ENCODE results near the gene DMRT2. TPM values are rescaled to one million over a fixed set of nuclear protein-coding genes. Genes with fewer than 3 reads are reported as not detected.
A peak's percentile ranks its signal among the peaks of the same experiment; 100 is the strongest.

DMRT2 gene
- total RNA-seq, 1 donor from 2014 or later = 0.17 TPM

DNA sequence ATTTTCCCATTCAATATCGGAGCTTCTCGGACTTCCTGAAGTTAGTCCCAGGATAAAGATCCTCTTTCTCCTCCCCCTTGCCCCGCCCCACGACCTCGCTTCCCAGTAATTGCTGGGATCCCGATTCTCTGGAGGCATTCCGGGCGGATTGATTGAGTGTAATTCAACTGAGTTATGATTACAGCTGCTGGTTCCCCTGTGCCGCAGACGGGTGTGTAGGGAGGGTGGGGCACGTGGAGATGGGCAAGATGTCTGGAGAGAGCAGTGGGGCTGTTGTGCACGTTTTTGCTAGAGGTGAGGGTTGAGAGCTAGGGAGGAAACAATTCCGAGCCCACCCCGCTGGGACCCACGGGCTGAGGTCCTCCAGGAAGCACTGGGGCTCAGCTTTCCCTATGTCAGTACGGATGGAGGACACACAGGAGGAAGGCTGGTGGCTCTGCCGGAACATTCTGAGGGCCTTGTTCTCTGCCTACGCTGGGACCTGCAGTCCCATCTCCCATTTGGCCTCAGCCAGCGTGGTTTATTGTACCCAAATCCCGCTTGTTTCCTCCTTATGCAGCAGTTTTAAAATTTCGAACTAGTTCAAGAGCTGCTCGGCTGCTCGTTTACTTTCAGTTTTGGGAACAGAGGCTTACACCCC lies 2.4 kb upstream of the DMRT2 start:
- Histone ChIP-seq H3K4me3 (ENCODE audit: low read depth, low read length) (no peak overlapping the region), H3K36me3 (ENCODE audit: control insufficient read depth, insufficient read depth, low read length) (no peaks in the 10 kb centered on the region), H3K27me3 (ENCODE audit: control insufficient read depth, insufficient read depth, low read length) (peaks cover 92% of the 10 kb centered on the region)
- no peak for DNase-seq (ENCODE audit: low read depth)
- no peak for TF ChIP-seq CTCF (IDR thresholded peaks at IDR 0.05; ENCODE audit: insufficient read depth, low read length, poor library complexity, severe bottlenecking)

DNA sequence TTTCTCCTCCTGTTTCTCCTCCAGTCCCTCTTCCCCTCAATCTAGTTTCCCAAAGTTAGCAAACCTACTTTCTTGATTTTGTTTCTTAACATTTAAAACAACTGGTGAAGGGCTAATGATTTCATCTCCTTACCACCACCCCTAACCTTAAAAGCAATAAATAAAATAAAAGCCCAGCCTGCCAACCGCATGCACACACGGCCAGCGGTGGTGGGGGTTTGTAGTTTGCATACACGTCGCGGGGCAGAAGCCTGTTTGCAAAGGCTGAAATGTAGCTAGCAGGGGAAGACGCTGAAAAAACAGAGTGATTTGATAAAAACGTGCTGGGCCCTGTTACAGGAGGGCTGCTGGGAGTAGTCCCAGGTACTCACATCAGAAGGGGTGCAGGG lies 1.9 kb upstream of the DMRT2 start:
- Histone ChIP-seq H3K27me3 (ENCODE audit: control insufficient read depth, insufficient read depth, low read length) (peaks cover 92% of the 10 kb centered on the region), H3K36me3 (ENCODE audit: control insufficient read depth, insufficient read depth, low read length) (no peaks in the 10 kb centered on the region), H3K4me3 (ENCODE audit: low read depth, low read length) (no peak overlapping the region)
- no peak for DNase-seq (ENCODE audit: low read depth)
- no peak for TF ChIP-seq CTCF (IDR thresholded peaks at IDR 0.05; ENCODE audit: insufficient read depth, low read length, poor library complexity, severe bottlenecking)

- no peak for DNase-seq (ENCODE audit: low read depth)
- Histone ChIP-seq H3K36me3 (ENCODE audit: control insufficient read depth, insufficient read depth, low read length) (no peaks in the 10 kb centered on the region), H3K27me3 (ENCODE audit: control insufficient read depth, insufficient read depth, low read length) (peaks cover 93% of the 10 kb centered on the region)
Observed at GRCh38 chr9:1048811-1049210, 1.3 kb upstream of the DMRT2 start.

GRCh38 chr9:1049641-1050040 lies 516 bp upstream of the DMRT2 start:
- TF ChIP-seq CTCF (IDR thresholded peaks at IDR 0.05; ENCODE audit: insufficient read depth, low read length, poor library complexity, severe bottlenecking) = no peak
- no peak for DNase-seq (ENCODE audit: low read depth)
- Histone ChIP-seq H3K27me3 (ENCODE audit: control insufficient read depth, insufficient read depth, low read length) (peaks cover 91% of the 10 kb centered on the region), H3K36me3 (ENCODE audit: control insufficient read depth, insufficient read depth, low read length) (no peaks in the 10 kb centered on the region), H3K4me3 (ENCODE audit: low read depth, low read length) (no peak overlapping the region)

More at GRCh38 chr9:1048811-1049210, 1.3 kb upstream of the DMRT2 start:
- TF ChIP-seq CTCF (IDR thresholded peaks at IDR 0.05; ENCODE audit: insufficient read depth, low read length, poor library complexity, severe bottlenecking) = no peak
- H3K4me3 ChIP-seq (ENCODE audit: low read depth, low read length) = no peak overlapping the region

DNA sequence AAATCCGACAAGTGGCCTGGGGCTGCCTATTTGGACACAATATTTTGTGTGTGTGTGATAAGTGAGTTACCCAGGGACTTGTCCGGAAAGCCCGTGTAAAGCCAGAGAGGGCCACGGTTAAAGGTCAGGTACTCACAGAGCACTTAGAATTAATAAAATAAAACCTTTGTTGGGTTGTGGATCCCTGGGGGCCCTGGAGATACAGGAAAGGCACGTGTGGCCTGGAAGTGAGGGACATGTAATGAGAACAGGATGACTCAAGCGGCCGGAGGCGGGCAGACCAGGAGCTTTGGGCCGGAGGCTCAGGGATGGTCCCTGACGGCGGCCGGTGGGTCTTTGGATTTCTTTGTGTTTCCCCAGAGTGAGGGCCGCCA lies 1.0 kb downstream of the DMRT2 start:
- H3K36me3 ChIP-seq (ENCODE audit: control insufficient read depth, insufficient read depth, low read length) = no peaks in the 10 kb centered on the region
- no peak for TF ChIP-seq CTCF (IDR thresholded peaks at IDR 0.05; ENCODE audit: insufficient read depth, low read length, poor library complexity, severe bottlenecking)
- peaks cover 77% of the 10 kb centered on the region for H3K27me3 ChIP-seq (ENCODE audit: control insufficient read depth, insufficient read depth, low read length)
- DNase-seq (ENCODE audit: low read depth) = no peak
- H3K4me3 ChIP-seq (ENCODE audit: low read depth, low read length) = peak overlapping the region; percentile 35

All from kidney epithelial cell (primary cell).